PC-3 (cell line): ENCODE data around the gene PPARG. TPM values are rescaled to one million over a fixed set of nuclear protein-coding genes. Genes with fewer than 3 reads are reported as not detected.

ENCODE experiments used
- ATAC-seq: fragments of 200-7000 bp; cut with Tn5 transposase; 2 replicates; pipeline ENCODE4 v1.9.1; 2020; ENCODE audit warnings: mild to moderate bottlenecking, moderate library complexity
- BruUV-seq: library from RNA; stranded (reverse); fragments of 400-500 nt; replicated peaks from 2 replicates; lab custom pipeline; 2021; lab: Mats Ljungman, UMichigan
- CTCF ChIA-PET: fragments of 300-600 bp; sonication (Branson Sonifier 250); formaldehyde crosslinking; loops from one replicate; lab custom pipeline; 2022; ENCODE audit warnings: antibody characterized with exemption; lab: Charles Lee
- POLR2A ChIA-PET: fragments of 300-600 bp; sonication (Branson Sonifier 250); formaldehyde crosslinking; loops from one replicate; lab custom pipeline; 2022; ENCODE audit warnings: antibody characterized with exemption; ENCODE audit not compliant: unreplicated experiment; lab: Charles Lee
- DNase-seq: peaks from one replicate; pipeline ENCODE4 v3.0.0-alpha.2; 2015
- H2AFZ ChIP-seq: fragments of 300-600 bp; sonication (generic); 2 replicates; pipeline ENCODE4 v1.6.0; 2016; ENCODE audit warnings: antibody characterized with exemption, low read length
- H3F3A ChIP-seq: fragments of 300-600 bp; sonication (generic); one replicate; pipeline ENCODE4 v1.6.0; 2017; ENCODE audit warnings: antibody characterized with exemption, low read length, control low read depth, mild to moderate bottlenecking; ENCODE audit not compliant: unreplicated experiment
- H3K27ac ChIP-seq: fragments of 300-600 bp; sonication (generic); 2 replicates; pipeline ENCODE4 v1.5.1; 2016; ENCODE audit warnings: mild to moderate bottlenecking, low read length
- H3K27me3 ChIP-seq: fragments of 300-600 bp; sonication (generic); 2 replicates; pipeline ENCODE4 v1.6.1; 2016; ENCODE audit warnings: low read length, mixed read lengths
- H3K36me3 ChIP-seq: fragments of 300-600 bp; sonication (generic); 2 replicates; pipeline ENCODE4 v1.6.1; 2016; ENCODE audit warnings: low read depth, mixed run types, low read length, mixed read lengths
- H3K4me1 ChIP-seq: fragments of 300-600 bp; sonication (generic); 2 replicates; pipeline ENCODE4 v1.5.1; 2016; ENCODE audit warnings: low read length; ENCODE audit not compliant: insufficient read depth
- H3K4me2 ChIP-seq: fragments of 300-600 bp; sonication (generic); 2 replicates; pipeline ENCODE4 v1.6.0; 2016; ENCODE audit warnings: low read length
- H3K4me3 ChIP-seq: fragments of 300-600 bp; sonication (generic); 2 replicates; pipeline ENCODE4 v1.5.1; 2016; ENCODE audit warnings: mild to moderate bottlenecking, low read length, mixed read lengths
- H3K79me2 ChIP-seq: fragments of 300-600 bp; sonication (generic); 2 replicates; pipeline ENCODE4 v1.6.1; 2017; ENCODE audit warnings: low read length, mixed read lengths
- H3K9ac ChIP-seq: fragments of 300-600 bp; sonication (generic); 2 replicates; pipeline ENCODE4 v1.6.0; 2016; ENCODE audit warnings: mild to moderate bottlenecking, low read length
- H3K9me2 ChIP-seq: fragments of 300-600 bp; sonication (generic); replicated peaks from 2 replicates; pipeline ENCODE4 v1.6.1; 2016; ENCODE audit warnings: mixed run types, low read length, mixed read lengths
- H3K9me3 ChIP-seq: fragments of 300-600 bp; sonication (generic); 2 replicates; pipeline ENCODE4 v1.6.1; 2016; ENCODE audit warnings: low read length, mixed read lengths
- H4K20me1 ChIP-seq: fragments of 300-600 bp; sonication (generic); 2 replicates; pipeline ENCODE4 v1.6.1; 2016; ENCODE audit warnings: low read length, mixed read lengths
- CTCF ChIP-seq: fragments of 300-600 bp; sonication (generic); conservative IDR thresholded peaks from 2 replicates; pipeline ENCODE4 v1.5.1; 2017; ENCODE audit warnings: antibody characterized with exemption, low read depth, mild to moderate bottlenecking, low read length
- EZH2 ChIP-seq: fragments of 300-600 bp; sonication (generic); IDR thresholded peaks from one replicate; pipeline ENCODE4 v1.6.1; 2017; ENCODE audit warnings: antibody characterized with exemption, mild to moderate bottlenecking, low read length; ENCODE audit not compliant: unreplicated experiment
- EZH2phosphoT487 ChIP-seq: fragments of 300-600 bp; sonication (generic); IDR thresholded peaks from 2 replicates; pipeline ENCODE4 v1.6.1; 2018; ENCODE audit warnings: mild to moderate bottlenecking, antibody characterized with exemption, low read length, borderline replicate concordance
- intact Hi-C: fragments of 100-400 bp; cut with micrococcal nuclease; formaldehyde crosslinking; loops from 2 replicates; pipeline ENCODE4 v1.9.0; 2023
- total RNA-seq: library from RNA; depleted of rRNA; stranded (reverse); fragments of >200 nt; gene quantifications from 2 replicates; pipeline ENCODE4 v1.2.3, GENCODE V29; 2014

Gene PPARG
- total RNA-seq, 1 experiment from 2014 or later: 250 TPM

- intact Hi-C loops: loop anchor here (2.0 to 5.0 kb wide), 2 partner anchors 58 to 215 kb away; no protein-coding TSS in a partner anchor
- H3K4me2 ChIP-seq: no peak overlapping the region
- H4K20me1 ChIP-seq: no peaks in the 10 kb centered on the region
- no peak overlapping the region for H3K4me3 ChIP-seq
- ATAC-seq: no peak
- peaks cover 45% of the 10 kb centered on the region for H3K4me1 ChIP-seq
- H3K36me3 ChIP-seq: peaks cover 59% of the 10 kb centered on the region; the same call in 1 of the 2 replicates
- H3F3A ChIP-seq: peaks cover 5% of the 10 kb centered on the region
- TF ChIP-seq CTCF: no peak
- no peak for TF ChIP-seq EZH2phosphoT487
- no peak for TF ChIP-seq EZH2
- no TSS peak for BruUV-seq
- H2AFZ ChIP-seq: no peak overlapping the region
- no peaks in the 10 kb centered on the region for H3K9me2 ChIP-seq
- ChIA-PET POLR2A (no interaction called here), CTCF (no interaction called here)
- H3K27me3 ChIP-seq: no peaks in the 10 kb centered on the region
- H3K79me2 ChIP-seq: peaks cover 72% of the 10 kb centered on the region
- no peaks in the 10 kb centered on the region for H3K9me3 ChIP-seq
- no peak for DNase-seq
- H3K9ac ChIP-seq: no peak overlapping the region
- no peak overlapping the region for H3K27ac ChIP-seq
Measured at GRCh38 chr3:12352755-12353154, 63.9 kb downstream of the PPARG start.

- Histone ChIP-seq H3K4me2 (no peak overlapping the region), H3K9ac (no peak overlapping the region), H2AFZ (no peak overlapping the region), H3K27ac (no peak overlapping the region; the same call in 1 of the 2 replicates), H3K79me2 (peaks cover 73% of the 10 kb centered on the region), H3K9me2 (no peaks in the 10 kb centered on the region), H4K20me1 (no peaks in the 10 kb centered on the region), H3K4me3 (no peak overlapping the region), H3K36me3 (peaks cover 63% of the 10 kb centered on the region), H3K4me1 (peaks cover 37% of the 10 kb centered on the region), H3K9me3 (no peaks in the 10 kb centered on the region), H3F3A (peaks cover 8% of the 10 kb centered on the region), H3K27me3 (no peaks in the 10 kb centered on the region)
- no TSS peak for BruUV-seq
- DNase-seq (peak; percentile 40), ATAC-seq (no peak)
- ChIA-PET POLR2A (no interaction called here), CTCF (no interaction called here)
- intact Hi-C loops: loop anchor here (2.0 to 5.0 kb wide), 2 partner anchors 59 to 217 kb away; no protein-coding TSS in a partner anchor
- TF ChIP-seq EZH2 (no peak), EZH2phosphoT487 (no peak), CTCF (no peak)
Measured at GRCh38 chr3:12353796-12354525, 65.1 kb downstream of the PPARG start.

- no peaks in the 10 kb centered on the region for H3K27me3 ChIP-seq
- peaks cover 27% of the 10 kb centered on the region for H3K4me1 ChIP-seq
- H3K4me2 ChIP-seq: no peak overlapping the region
- no TSS peak for BruUV-seq
- ChIA-PET POLR2A (no interaction called here), CTCF (no interaction called here)
- H3K9me3 ChIP-seq: no peaks in the 10 kb centered on the region
- peaks cover 75% of the 10 kb centered on the region for H3K79me2 ChIP-seq
- H3K36me3 ChIP-seq: peaks cover 66% of the 10 kb centered on the region
- TF ChIP-seq CTCF: no peak
- TF ChIP-seq EZH2: no peak
- TF ChIP-seq EZH2phosphoT487: no peak
- ATAC-seq (no peak), DNase-seq (no peak)
- H3K9ac ChIP-seq: no peak overlapping the region
- no peak overlapping the region for H3K27ac ChIP-seq
- no peak overlapping the region for H3K4me3 ChIP-seq
- peaks cover 16% of the 10 kb centered on the region for H3F3A ChIP-seq
- intact Hi-C loops: no loop called here
- H3K9me2 ChIP-seq: no peaks in the 10 kb centered on the region
- no peak overlapping the region for H2AFZ ChIP-seq
- H4K20me1 ChIP-seq: no peaks in the 10 kb centered on the region
Measured at GRCh38 chr3:12356175-12356574, 67.3 kb downstream of the PPARG start.
